Heart left ventricle (tissue), 13 donors: ENCODE results near the gene CDHR3.

Experiments used
- POLR2A ChIP-seq, 2 donors: fragments of 450-650 bp; IDR thresholded peaks; one replicate each; pipeline ENCODE4 v1.6.1; 2017; ENCODE audit warnings: antibody characterized with exemption in 2 of 2, mild to moderate bottlenecking in 2 of 2, moderate library complexity in 2 of 2
- TF ChIP-seq, protein P1 (sequence below), 12 donors: fragments of 200-600 bp; sonication (generic) in 4 of 12; IDR thresholded peaks; one replicate each; pipeline versions ENCODE4 v1.5.0 to v1.8.0; 2018 to 2022; ENCODE audit warnings: antibody characterized with exemption in 12 of 12, mild to moderate bottlenecking in 5 of 12
- donor health status: ischemic (EF 13 %, LVEDD 7.1; RV severe dilation, severe dysfunction).
- donor health status: DM: no; HTN: yes; CAD: no.
- donor health status: DM: no; HTN: no; CAD: no.
- donor health status: ischemic (EF 25% LVEDD 6.9; RV normal size, moderate dysfunction).
- donor health status: ischemic (EF 25% LVEDD 5.7; RV mildly dilated, moderate dysfunction).
- donor health status: ischemic (EF 35%, LVEDD 5.7; RV mildly dilated, moderate dysfunction).
- donor health status: nonischemic (EF 11% LVEDD 7.7; RV severe dilation, severe dysfunction).
- donor health status: DM: yes; HTN: yes; CAD: no.
- donor health status: PGD.
- donor health status: ischemic (EF 29% LVEDD 5.4; RV normal size, mild dysfunction).
- donor health status: nonischemic (EF 23%, LVEDD 6.1; RV moderate dilation, normal function).

DNA sequence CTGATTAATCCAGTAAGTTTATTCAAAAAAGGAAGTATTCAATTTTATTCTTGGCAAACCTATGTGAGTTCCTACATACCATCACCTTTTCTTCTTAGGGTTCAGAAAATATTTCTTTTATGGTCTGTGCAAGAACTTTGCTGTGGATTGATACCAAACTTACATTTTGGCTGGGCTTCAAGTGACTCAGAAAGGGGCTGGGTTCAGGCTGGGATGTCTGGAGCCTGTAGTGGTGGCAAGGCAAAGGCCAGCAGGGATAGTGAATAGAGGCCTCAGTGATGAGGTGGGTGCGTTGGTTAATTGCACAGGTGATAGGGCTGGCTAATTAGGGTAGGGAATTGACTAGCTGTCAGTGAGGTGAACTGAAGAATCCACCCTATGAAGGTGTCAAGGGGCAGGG, 46.5 kb upstream of the CDHR3 start:
- TF ChIP-seq, protein P1, sequence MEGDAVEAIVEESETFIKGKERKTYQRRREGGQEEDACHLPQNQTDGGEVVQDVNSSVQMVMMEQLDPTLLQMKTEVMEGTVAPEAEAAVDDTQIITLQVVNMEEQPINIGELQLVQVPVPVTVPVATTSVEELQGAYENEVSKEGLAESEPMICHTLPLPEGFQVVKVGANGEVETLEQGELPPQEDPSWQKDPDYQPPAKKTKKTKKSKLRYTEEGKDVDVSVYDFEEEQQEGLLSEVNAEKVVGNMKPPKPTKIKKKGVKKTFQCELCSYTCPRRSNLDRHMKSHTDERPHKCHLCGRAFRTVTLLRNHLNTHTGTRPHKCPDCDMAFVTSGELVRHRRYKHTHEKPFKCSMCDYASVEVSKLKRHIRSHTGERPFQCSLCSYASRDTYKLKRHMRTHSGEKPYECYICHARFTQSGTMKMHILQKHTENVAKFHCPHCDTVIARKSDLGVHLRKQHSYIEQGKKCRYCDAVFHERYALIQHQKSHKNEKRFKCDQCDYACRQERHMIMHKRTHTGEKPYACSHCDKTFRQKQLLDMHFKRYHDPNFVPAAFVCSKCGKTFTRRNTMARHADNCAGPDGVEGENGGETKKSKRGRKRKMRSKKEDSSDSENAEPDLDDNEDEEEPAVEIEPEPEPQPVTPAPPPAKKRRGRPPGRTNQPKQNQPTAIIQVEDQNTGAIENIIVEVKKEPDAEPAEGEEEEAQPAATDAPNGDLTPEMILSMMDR (IDR thresholded peaks at IDR 0.05), result no peak
- TF ChIP-seq POLR2A (IDR thresholded peaks at IDR 0.05), result no peak
